Esophagus squamous epithelium (tissue), 5 donors: ENCODE data around the gene EFCAB8. TPM values are rescaled to one million over a fixed set of nuclear protein-coding genes. Genes with fewer than 3 reads are reported as not detected.

Experiments used
- DNase-seq: peaks from one replicate; lab custom pipeline; 2025; lab: John Stamatoyannopoulos, UW
- H3K27ac ChIP-seq, 4 donors: fragments of 200-600 bp; sonication (generic); one replicate each; pipeline ENCODE4 v1.5.1; 2016 to 2019; ENCODE audit warnings: mild to moderate bottlenecking in 1 of 4
- H3K27me3 ChIP-seq, 4 donors: fragments of 200-600 bp; sonication (generic); 1 replicate in 3 of 4; 2 replicates in 1 of 4; pipeline versions ENCODE4 v1.5.1 to v1.6.0; 2017 to 2021; ENCODE audit warnings: antibody characterized with exemption in 1 of 4
- H3K36me3 ChIP-seq, 3 donors: fragments of 200-600 bp; sonication (generic); one replicate each; pipeline ENCODE4 v1.5.1; 2016 to 2019
- H3K4me1 ChIP-seq, 3 donors: fragments of 200-600 bp; sonication (generic); one replicate each; pipeline ENCODE4 v1.5.1; 2017 to 2019
- H3K4me3 ChIP-seq, 4 donors: fragments of 200-600 bp; sonication (generic); 1 replicate in 3 of 4; 2 replicates in 1 of 4; pipeline ENCODE4 v1.5.1; 2016 to 2019; ENCODE audit warnings: mild to moderate bottlenecking in 2 of 4, moderate library complexity in 1 of 4
- H3K9me3 ChIP-seq, 3 donors: fragments of 200-600 bp; sonication (generic); one replicate each; pipeline ENCODE4 v1.5.1; 2016 to 2019
- CTCF ChIP-seq, 6 experiments: fragments of 450-650 bp in 4 of 6; fragments of 200-600 bp in 2 of 6; sonication (generic) in 2 of 6; IDR thresholded peaks; one replicate each; pipeline ENCODE4 v1.5.1; 2016 to 2019; ENCODE audit warnings: antibody characterized with exemption in 6 of 6, mild to moderate bottlenecking in 4 of 6, moderate library complexity in 4 of 6
- POLR2A ChIP-seq, 4 donors: fragments of 450-650 bp; IDR thresholded peaks; one replicate each; pipeline ENCODE4 v1.6.1; 2017; ENCODE audit warnings: antibody characterized with exemption in 4 of 4, mild to moderate bottlenecking in 4 of 4, moderate library complexity in 3 of 4
- WGBS, 2 donors: methylation state at CpG; one replicate each; pipeline ENCODE4 v1.1.5; 2018; 5-methylcytosine and 5-hydroxymethylcytosine counted together
- intact Hi-C: fragments of 100-400 bp; cut with DNase I; formaldehyde crosslinking; loops from one replicate; pipeline ENCODE4 v1.15.0; 2022
- total RNA-seq, 4 donors: library from RNA; depleted of rRNA; stranded (reverse); fragments of >200 nt; gene quantifications; one replicate each; pipeline ENCODE4 v1.1.0, GENCODE V29; 2016
- donor health status: DM: yes; HTN: yes; CAD: no.

EFCAB8 gene
- total RNA-seq, 4 donors from 2014 or later = 0.38 TPM; not detected in 3

GRCh38 chr20:32924781-32925180, 66.1 kb downstream of the EFCAB8 start:
- H3K9me3 ChIP-seq = no peaks in the 10 kb centered on the region
- DNase-seq = no peak
- 80 to 86% methylated on average over 1 of the region's 1 CpG for WGBS, 2 donors
- H3K4me1 ChIP-seq = no peaks in the 10 kb centered on the region
- H3K27ac ChIP-seq = no peak overlapping the region
- no peak overlapping the region for H3K4me3 ChIP-seq
- intact Hi-C loops = no loop called here
- TF ChIP-seq CTCF (IDR thresholded peaks at IDR 0.05) (no peak), POLR2A (IDR thresholded peaks at IDR 0.05) (no peak)
- H3K36me3 ChIP-seq = no peaks in the 10 kb centered on the region
- peaks cover 0 to 5% (median 0%) of the 10 kb centered on the region in 4 donors for H3K27me3 ChIP-seq

- Histone ChIP-seq H3K27ac (no peak overlapping the region), H3K4me3 (no peak overlapping the region), H3K36me3 (no peaks in the 10 kb centered on the region), H3K4me1 (no peaks in the 10 kb centered on the region), H3K9me3 (no peaks in the 10 kb centered on the region), H3K27me3 (peaks cover 0 to 1% (median 0%) of the 10 kb centered on the region in 4 donors)
- intact Hi-C loops = no loop called here
- WGBS, 2 donors = 87 to 93% methylated on average over 5 to 8 of the region's 17 CpGs
- no peak for DNase-seq
- TF ChIP-seq POLR2A (IDR thresholded peaks at IDR 0.05) (no peak), CTCF (IDR thresholded peaks at IDR 0.05) (no peak)
Observed at GRCh38 chr20:32925481-32926196, 66.9 kb downstream of the EFCAB8 start.

DNA sequence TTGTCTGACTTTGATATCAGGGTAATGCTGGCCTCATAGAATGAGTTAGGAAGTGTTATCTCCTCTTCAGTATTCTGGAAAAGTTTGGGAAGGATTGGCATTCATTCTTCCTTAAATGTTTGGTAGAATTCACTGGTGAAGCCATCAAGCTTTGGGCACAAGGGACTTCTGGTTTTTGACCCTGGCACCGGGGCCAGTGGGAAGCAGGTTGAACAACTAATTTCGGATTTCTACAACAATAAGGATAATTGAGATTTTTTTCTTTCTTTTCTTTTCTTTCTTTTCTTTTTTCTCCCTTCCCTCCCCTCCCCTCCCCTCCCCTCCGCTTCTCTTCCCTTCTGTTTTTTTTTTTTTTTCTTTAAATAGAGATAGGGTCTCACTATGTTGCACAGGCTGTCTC, 70.4 kb downstream of the EFCAB8 start:
- no peak overlapping the region for H3K27ac ChIP-seq
- WGBS, 2 donors = 64 to 76% methylated on average over 2 to 3 of the region's 3 CpGs
- no peaks in the 10 kb centered on the region for H3K4me1 ChIP-seq
- no peak for DNase-seq
- H3K9me3 ChIP-seq = no peaks in the 10 kb centered on the region
- H3K36me3 ChIP-seq = no peaks in the 10 kb centered on the region
- H3K4me3 ChIP-seq = no peak overlapping the region
- intact Hi-C loops = no loop called here
- H3K27me3 ChIP-seq = no peaks in the 10 kb centered on the region
- TF ChIP-seq POLR2A (IDR thresholded peaks at IDR 0.05) (no peak), CTCF (IDR thresholded peaks at IDR 0.05) (no peak)

GRCh38 chr20:32930181-32930580, 71.5 kb downstream of the EFCAB8 start:
- no peak for DNase-seq
- Histone ChIP-seq H3K4me3 (no peak overlapping the region), H3K27ac (no peak overlapping the region), H3K4me1 (no peaks in the 10 kb centered on the region), H3K36me3 (no peaks in the 10 kb centered on the region), H3K9me3 (no peaks in the 10 kb centered on the region), H3K27me3 (no peaks in the 10 kb centered on the region)
- 82 to 91% methylated on average over 3 to 6 of the region's 10 CpGs for WGBS, 2 donors
- intact Hi-C loops = no loop called here
- no peak for TF ChIP-seq CTCF (IDR thresholded peaks at IDR 0.05)
- TF ChIP-seq POLR2A (IDR thresholded peaks at IDR 0.05) = no peak

GRCh38 chr20:32930701-32931100, 72.0 kb downstream of the EFCAB8 start:
- no peak overlapping the region for H3K4me3 ChIP-seq
- no peak overlapping the region for H3K27ac ChIP-seq
- no peak for DNase-seq
- H3K4me1 ChIP-seq = no peaks in the 10 kb centered on the region
- intact Hi-C loops = no loop called here
- TF ChIP-seq POLR2A (IDR thresholded peaks at IDR 0.05) (no peak), CTCF (IDR thresholded peaks at IDR 0.05) (no peak)
- H3K36me3 ChIP-seq = no peaks in the 10 kb centered on the region
- WGBS, 2 donors = 60% methylated on average over 1 of the region's 5 CpGs; no CpG with 5 or more reads in 1 of the 2 donors
- no peaks in the 10 kb centered on the region for H3K27me3 ChIP-seq
- no peaks in the 10 kb centered on the region for H3K9me3 ChIP-seq
